ENCODE results near the gene AASDH. TPM values are rescaled to one million over a fixed set of nuclear protein-coding genes. Genes with fewer than 3 reads are reported as not detected.

The AASDH gene
- total and polyA plus RNA-seq, 2 of the 4 experiments (the other 2 are of a cell fraction): 4.7 to 12.0 TPM

DNA sequence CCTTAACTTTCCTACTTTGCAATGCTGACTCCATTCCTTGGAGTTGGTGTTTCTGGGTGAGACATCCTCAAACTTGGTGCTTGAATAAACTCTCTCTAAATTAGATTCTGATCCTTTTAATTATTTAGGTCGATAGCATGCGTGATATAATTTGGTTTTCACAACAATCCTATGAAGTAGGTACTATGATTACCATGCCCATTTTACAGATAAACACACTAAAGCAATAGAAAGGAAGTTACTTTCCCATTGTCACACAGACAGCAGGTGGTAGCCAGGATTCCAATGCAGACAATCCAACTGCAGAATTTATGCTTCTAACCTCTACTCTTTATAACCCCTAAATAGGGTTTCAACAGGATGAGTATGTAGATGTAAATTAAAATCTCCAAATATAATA is 21.7 kb upstream of the AASDH start:
- DNase-seq (no peak), ATAC-seq (ENCODE audit: low read depth) (no peak)
- Histone ChIP-seq H2AK9ac (replicated peaks; ENCODE audit: low read depth, low read length, poor library complexity) (no peak overlapping the region), H3K9me3 (ENCODE audit: control insufficient read depth, insufficient read depth, low read length) (no peaks in the 10 kb centered on the region), H2BK20ac (ENCODE audit: low read depth, low read length) (no peak overlapping the region), H2BK15ac (ENCODE audit: low read depth, low read length) (no peak overlapping the region), H4K20me1 (ENCODE audit: insufficient read depth, low read length) (no peaks in the 10 kb centered on the region), H3K4ac (ENCODE audit: low read depth, low read length) (no peak overlapping the region), H3K4me1 (ENCODE audit: control insufficient read depth, insufficient read depth, low read length) (peaks cover 2% of the 10 kb centered on the region; the same call in 1 of the 2 replicates), H2BK5ac (ENCODE audit: low read depth, low read length, poor library complexity, severe bottlenecking) (no peak overlapping the region), H3K56ac (ENCODE audit: extremely low read depth, insufficient read depth, low read length) (no peak overlapping the region), H3K9me1 (ENCODE audit: insufficient read depth, low read length) (no peaks in the 10 kb centered on the region), H3K36me3 (ENCODE audit: control insufficient read depth, insufficient read depth, low read length) (peaks cover 4% of the 10 kb centered on the region; the same call in 1 of the 2 replicates), H2AK5ac (ENCODE audit: low read depth, low read length) (no peak overlapping the region), H3K27ac (ENCODE audit: insufficient read depth, low read length) (no peak overlapping the region), H3K27me3 (ENCODE audit: control insufficient read depth, insufficient read depth, low read length) (no peaks in the 10 kb centered on the region), H3K14ac (replicated peaks; ENCODE audit: low read depth, low read length) (no peak overlapping the region), H3K23ac (ENCODE audit: low read depth, low read length) (no peak overlapping the region), H4K8ac (ENCODE audit: low read depth in 2 of 2, low read length in 2 of 2) (no peak overlapping the region), H3K4me3 (ENCODE audit: insufficient read depth, low read depth, low read length) (no peak overlapping the region), H4K91ac (ENCODE audit: insufficient read depth, low read depth, low read length) (no peak overlapping the region), H2AFZ (replicated peaks; ENCODE audit: low read length, poor library complexity) (no peak overlapping the region), H3K18ac (ENCODE audit: low read depth, low read length) (no peak overlapping the region), H2BK120ac (ENCODE audit: low read depth, low read length) (no peak overlapping the region), H4K5ac (ENCODE audit: low read depth, low read length) (no peak overlapping the region), H3K79me1 (ENCODE audit: low read depth in 1 of 2, low read length in 2 of 2) (peaks cover 11 to 23% of the 10 kb centered on the region in 2 experiments; a peak in 3 of 4 replicates), H3K4me2 (ENCODE audit: low read depth, low read length) (no peak overlapping the region), H3K9ac (ENCODE audit: low read depth, low read length) (no peak overlapping the region)
- WGBS, 2 experiments (ENCODE audit: extremely low coverage in 2 of 2, insufficient read length in 1 of 2): no CpG with 5 or more reads among the region's 2 CpGs
- BruUV-seq (replicated peaks): no TSS peak
- intact Hi-C loops (cut with micrococcal nuclease) (no loop called here), dilution Hi-C loops (cut with HindIII; ENCODE audit: low sequenced_read_pairs, unreplicated experiment) (no loop called here), in situ Hi-C loops (cut with MboI; ENCODE audit: low sequenced_read_pairs) (loop anchor here (25.0 kb wide), 1 partner anchor 428 kb away; no protein-coding TSS in a partner anchor)
- ChIA-PET POLR2A (ENCODE audit: unreplicated experiment) (no interaction called here), CTCF (interaction anchor here (0.6 kb wide), 2 partner anchors 75 to 427 kb away, joined by 3 read pairs; no protein-coding TSS in a partner anchor)
- no peak for TF ChIP-seq CEBPB (IDR thresholded peaks at IDR 0.05; ENCODE audit: low read depth, low read length)
- TF ChIP-seq RCOR1 (IDR thresholded peaks at IDR 0.05; ENCODE audit: insufficient replicate concordance, low read length): no peak
- TF ChIP-seq, protein P1, sequence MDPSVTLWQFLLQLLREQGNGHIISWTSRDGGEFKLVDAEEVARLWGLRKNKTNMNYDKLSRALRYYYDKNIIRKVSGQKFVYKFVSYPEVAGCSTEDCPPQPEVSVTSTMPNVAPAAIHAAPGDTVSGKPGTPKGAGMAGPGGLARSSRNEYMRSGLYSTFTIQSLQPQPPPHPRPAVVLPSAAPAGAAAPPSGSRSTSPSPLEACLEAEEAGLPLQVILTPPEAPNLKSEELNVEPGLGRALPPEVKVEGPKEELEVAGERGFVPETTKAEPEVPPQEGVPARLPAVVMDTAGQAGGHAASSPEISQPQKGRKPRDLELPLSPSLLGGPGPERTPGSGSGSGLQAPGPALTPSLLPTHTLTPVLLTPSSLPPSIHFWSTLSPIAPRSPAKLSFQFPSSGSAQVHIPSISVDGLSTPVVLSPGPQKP (IDR thresholded peaks at IDR 0.05; ENCODE audit: borderline replicate concordance, low read depth, low read length): no peak
- TF ChIP-seq NFE2L2 (IDR thresholded peaks at IDR 0.05; ENCODE audit: low read depth, low read length): no peak
- no peak for TF ChIP-seq FOS (IDR thresholded peaks at IDR 0.05; ENCODE audit: low read depth, low read length)
- TF ChIP-seq MAFK (IDR thresholded peaks at IDR 0.05; ENCODE audit: low read depth, low read length): no peak
- no peak for TF ChIP-seq BHLHE40 (IDR thresholded peaks at IDR 0.05; ENCODE audit: low read depth, low read length)
- no peak for TF ChIP-seq MAZ (IDR thresholded peaks at IDR 0.05; ENCODE audit: borderline replicate concordance, low read depth, low read length)

Measured in IMR-90 (cell line).